ENCODE measurements around the gene OAF. TPM values are rescaled to one million over a fixed set of nuclear protein-coding genes. Genes with fewer than 3 reads are reported as not detected.

The OAF gene
- total and polyA plus RNA-seq, 2 donors (not counting 1 experiment from before 2014, with no cell fraction given) = 1.3 to 1.9 TPM

GRCh38 chr11:120168960-120169681 is 41.7 kb upstream of the OAF start:
- peak overlapping the region; percentile 66 for H3K4me2 ChIP-seq (replicated peaks; ENCODE audit: low read depth, low read length, poor library complexity, severe bottlenecking)
- H3K9ac ChIP-seq (ENCODE audit: low read length) = peak overlapping the region; percentile 40
- ChIA-PET POLR2A (no interaction called here), CTCF (interaction anchor here (1.1 kb wide), 1 partner anchor 10 kb away, joined by 4 read pairs; no protein-coding TSS in a partner anchor)
- Mint-ChIP-seq H3K27me3 (peaks cover 71% of the 10 kb centered on the region), H3K27ac (no peak overlapping the region), H3K4me3 (peak overlapping the region; percentile 54), H3K9me3 (ENCODE audit: insufficient read depth) (peaks cover 3% of the 10 kb centered on the region), H3K4me1 (peaks cover 14% of the 10 kb centered on the region)
- peaks cover 0 to 58% (median 26%) of the 10 kb centered on the region in 4 experiments for H3K27me3 ChIP-seq (replicated peaks in 1 of 4; ENCODE audit: control extremely low read depth in 1 of 4, control insufficient read depth in 3 of 4, insufficient read depth in 4 of 4, low read length in 3 of 4)
- no peaks in the 10 kb centered on the region for H3K36me3 ChIP-seq (replicated peaks in 1 of 2; ENCODE audit: control extremely low read depth in 1 of 2, control insufficient read depth in 1 of 2, extremely low read depth in 1 of 2, insufficient read depth in 2 of 2, low read length in 1 of 2)
- DNase-seq (peak; percentile 64), ATAC-seq (ENCODE audit: low read depth) (peak; percentile 45)
- TF ChIP-seq, protein P1, sequence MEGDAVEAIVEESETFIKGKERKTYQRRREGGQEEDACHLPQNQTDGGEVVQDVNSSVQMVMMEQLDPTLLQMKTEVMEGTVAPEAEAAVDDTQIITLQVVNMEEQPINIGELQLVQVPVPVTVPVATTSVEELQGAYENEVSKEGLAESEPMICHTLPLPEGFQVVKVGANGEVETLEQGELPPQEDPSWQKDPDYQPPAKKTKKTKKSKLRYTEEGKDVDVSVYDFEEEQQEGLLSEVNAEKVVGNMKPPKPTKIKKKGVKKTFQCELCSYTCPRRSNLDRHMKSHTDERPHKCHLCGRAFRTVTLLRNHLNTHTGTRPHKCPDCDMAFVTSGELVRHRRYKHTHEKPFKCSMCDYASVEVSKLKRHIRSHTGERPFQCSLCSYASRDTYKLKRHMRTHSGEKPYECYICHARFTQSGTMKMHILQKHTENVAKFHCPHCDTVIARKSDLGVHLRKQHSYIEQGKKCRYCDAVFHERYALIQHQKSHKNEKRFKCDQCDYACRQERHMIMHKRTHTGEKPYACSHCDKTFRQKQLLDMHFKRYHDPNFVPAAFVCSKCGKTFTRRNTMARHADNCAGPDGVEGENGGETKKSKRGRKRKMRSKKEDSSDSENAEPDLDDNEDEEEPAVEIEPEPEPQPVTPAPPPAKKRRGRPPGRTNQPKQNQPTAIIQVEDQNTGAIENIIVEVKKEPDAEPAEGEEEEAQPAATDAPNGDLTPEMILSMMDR (IDR thresholded peaks at IDR 0.05) = peak; percentile 63
- no peak for TF ChIP-seq EZH2 (IDR thresholded peaks at IDR 0.05; ENCODE audit: borderline replicate concordance, insufficient read depth, low read depth, low read length, poor library complexity, severe bottlenecking)
- H4K20me1 ChIP-seq (ENCODE audit: control insufficient read depth, insufficient read depth, low read length, poor library complexity, severe bottlenecking) = no peaks in the 10 kb centered on the region
- peak overlapping the region; percentile 61 for H2AFZ ChIP-seq (ENCODE audit: insufficient read depth, low read depth, low read length, poor library complexity, severe bottlenecking)
- peaks cover 17 to 19% of the 10 kb centered on the region in 2 donors for H3K4me1 ChIP-seq (ENCODE audit: control insufficient read depth in 2 of 2, insufficient read depth in 2 of 2, low read length in 2 of 2)
- H3K9me3 ChIP-seq (ENCODE audit: control extremely low read depth in 1 of 3, control insufficient read depth in 2 of 3, insufficient read depth in 1 of 3, low read length in 2 of 3) = peaks cover 0 to 19% (median 4%) of the 10 kb centered on the region in 3 donors
- H3K4me3 ChIP-seq (ENCODE audit: control extremely low read depth in 1 of 5, extremely low read depth in 1 of 5, insufficient read depth in 1 of 5, low read depth in 2 of 5, low read length in 4 of 5) = peak overlapping the region in 4 of 5 experiments; percentile 13 to 28 (median 24)
- no peak overlapping the region for H3K27ac ChIP-seq (ENCODE audit: low read length in 2 of 2)
- intact Hi-C loops (cut with micrococcal nuclease) = no loop called here
- no peaks in the 10 kb centered on the region for H3K79me2 ChIP-seq (ENCODE audit: control insufficient read depth, insufficient read depth, low read length)
- 2% methylated on average over 71 of the region's 71 CpGs for WGBS (ENCODE audit: insufficient coverage)
